Glutamatergic neuron (in vitro differentiated cells): ENCODE measurements around the gene SKP2. TPM values are rescaled to one million over a fixed set of nuclear protein-coding genes. Genes with fewer than 3 reads are reported as not detected.

ENCODE experiments used
- DNase-seq: peaks from one replicate; pipeline ENCODE4 v3.0.0; 2022
- H3K27ac Mint-ChIP-seq: one replicate; pipeline ENCODE4 v1.8.0; 2020; ENCODE audit warnings: mild to moderate bottlenecking, mixed read lengths, inconsistent platforms; ENCODE audit not compliant: unreplicated experiment
- H3K27me3 Mint-ChIP-seq: one replicate; pipeline ENCODE4 v1.8.0; 2020; ENCODE audit warnings: mild to moderate bottlenecking, moderate library complexity, mixed read lengths, inconsistent platforms; ENCODE audit not compliant: unreplicated experiment
- H3K36me3 Mint-ChIP-seq: one replicate; pipeline ENCODE4 v1.8.0; 2020; ENCODE audit warnings: mild to moderate bottlenecking, mixed read lengths, inconsistent platforms; ENCODE audit not compliant: unreplicated experiment
- H3K4me1 Mint-ChIP-seq: one replicate; pipeline ENCODE4 v1.8.0; 2020; ENCODE audit warnings: mild to moderate bottlenecking, low read depth, mixed read lengths, inconsistent platforms; ENCODE audit not compliant: unreplicated experiment
- H3K4me3 Mint-ChIP-seq: one replicate; pipeline ENCODE4 v1.8.0; 2020; ENCODE audit warnings: mild to moderate bottlenecking, mixed read lengths, inconsistent platforms; ENCODE audit not compliant: unreplicated experiment
- H3K9me3 Mint-ChIP-seq: one replicate; pipeline ENCODE4 v1.8.0; 2020; ENCODE audit warnings: mild to moderate bottlenecking, moderate library complexity, mixed read lengths, inconsistent platforms; ENCODE audit not compliant: unreplicated experiment
- microRNA-seq: library from miRNA; unstranded; fragments of <30 nt; microRNA quantifications from one replicate; pipeline ENCODE4, GENCODE V29; 2020; ENCODE audit not compliant: unreplicated experiment
- total RNA-seq: library from RNA; stranded (reverse); fragmentation: NEBNext Ultra II Directional; extraction: Animal tissue kit (Norgen Biotek cat#: 25700); gene quantifications from one replicate; pipeline ENCODE4 v1.2.1, GENCODE V29; 2021; ENCODE audit not compliant: unreplicated experiment
- TF ChIP-seq, protein P1 (sequence below): fragments of 200-600 bp; sonication (generic); IDR thresholded peaks from one replicate; pipeline ENCODE4 v1.5.0; 2021; ENCODE audit not compliant: partially characterized antibody, unreplicated experiment

Gene SKP2
- total RNA-seq, 1 donor from 2014 or later, result 47.8 TPM

GRCh38 chr5:36228505-36228904 lies 76.6 kb downstream of the SKP2 start:
- DNase-seq, result no peak
- no peaks in the 10 kb centered on the region for H3K4me1 Mint-ChIP-seq
- H3K4me3 Mint-ChIP-seq, result no peak overlapping the region
- H3K27me3 Mint-ChIP-seq, result no peaks in the 10 kb centered on the region
- TF ChIP-seq, protein P1, sequence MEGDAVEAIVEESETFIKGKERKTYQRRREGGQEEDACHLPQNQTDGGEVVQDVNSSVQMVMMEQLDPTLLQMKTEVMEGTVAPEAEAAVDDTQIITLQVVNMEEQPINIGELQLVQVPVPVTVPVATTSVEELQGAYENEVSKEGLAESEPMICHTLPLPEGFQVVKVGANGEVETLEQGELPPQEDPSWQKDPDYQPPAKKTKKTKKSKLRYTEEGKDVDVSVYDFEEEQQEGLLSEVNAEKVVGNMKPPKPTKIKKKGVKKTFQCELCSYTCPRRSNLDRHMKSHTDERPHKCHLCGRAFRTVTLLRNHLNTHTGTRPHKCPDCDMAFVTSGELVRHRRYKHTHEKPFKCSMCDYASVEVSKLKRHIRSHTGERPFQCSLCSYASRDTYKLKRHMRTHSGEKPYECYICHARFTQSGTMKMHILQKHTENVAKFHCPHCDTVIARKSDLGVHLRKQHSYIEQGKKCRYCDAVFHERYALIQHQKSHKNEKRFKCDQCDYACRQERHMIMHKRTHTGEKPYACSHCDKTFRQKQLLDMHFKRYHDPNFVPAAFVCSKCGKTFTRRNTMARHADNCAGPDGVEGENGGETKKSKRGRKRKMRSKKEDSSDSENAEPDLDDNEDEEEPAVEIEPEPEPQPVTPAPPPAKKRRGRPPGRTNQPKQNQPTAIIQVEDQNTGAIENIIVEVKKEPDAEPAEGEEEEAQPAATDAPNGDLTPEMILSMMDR, result no peak
- no peaks in the 10 kb centered on the region for H3K36me3 Mint-ChIP-seq
- no peak overlapping the region for H3K27ac Mint-ChIP-seq
- H3K9me3 Mint-ChIP-seq, result no peaks in the 10 kb centered on the region

DNA sequence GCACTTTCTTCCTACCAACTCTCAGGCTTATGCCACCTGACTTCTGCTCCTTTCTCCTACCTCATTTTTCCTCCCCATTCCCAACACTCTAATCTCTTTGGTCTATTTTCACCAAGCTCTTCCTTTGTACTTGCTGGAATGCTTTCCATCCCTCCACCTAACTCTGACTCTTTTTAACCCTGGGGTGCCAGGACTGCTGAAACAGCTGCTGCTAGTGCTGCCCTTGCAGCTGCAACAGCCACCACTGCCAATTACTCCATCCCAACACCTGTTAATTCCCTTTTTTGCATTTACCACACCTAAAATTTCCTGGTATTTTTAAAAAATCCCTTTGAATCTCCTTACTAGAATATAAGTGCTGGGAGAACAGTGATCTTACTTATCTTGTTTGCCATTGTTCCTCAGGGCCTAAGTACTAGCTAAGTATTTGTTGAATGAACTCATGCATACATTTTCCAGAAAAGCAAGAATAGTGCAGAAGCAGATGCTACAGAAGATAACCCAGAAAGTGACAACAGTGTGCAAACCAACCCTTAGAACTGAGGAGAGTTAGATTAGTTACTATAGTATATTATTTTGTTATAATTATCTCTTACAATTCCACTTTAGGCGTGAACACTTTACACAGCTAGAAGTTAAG lies 78.4 kb downstream of the SKP2 start:
- TF ChIP-seq, protein P1, result no peak
- DNase-seq, result no peak
- Mint-ChIP-seq H3K36me3 (no peaks in the 10 kb centered on the region), H3K27me3 (no peaks in the 10 kb centered on the region), H3K4me1 (no peaks in the 10 kb centered on the region), H3K9me3 (no peaks in the 10 kb centered on the region), H3K27ac (no peak overlapping the region), H3K4me3 (no peak overlapping the region)

DNA sequence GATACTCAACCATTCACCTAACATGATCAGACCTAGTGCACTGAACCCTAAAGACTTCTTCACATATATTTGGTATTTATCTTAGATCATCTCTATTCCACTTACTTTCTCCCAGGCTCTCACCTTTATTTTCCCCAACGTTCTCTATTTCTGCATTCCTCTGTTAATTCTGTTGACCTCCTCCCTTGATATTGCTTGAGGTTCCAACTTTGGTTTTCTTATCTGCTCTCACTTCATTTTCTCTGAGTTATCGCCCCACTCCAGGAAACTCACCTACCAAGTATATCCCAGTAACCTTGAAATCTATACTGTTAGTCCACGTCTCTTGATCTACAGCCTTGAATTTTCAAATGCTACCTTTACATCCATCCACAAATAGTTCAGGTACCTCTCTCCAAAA lies 80.6 kb downstream of the SKP2 start:
- TF ChIP-seq, protein P1, result no peak
- no peaks in the 10 kb centered on the region for H3K36me3 Mint-ChIP-seq
- no peak for DNase-seq
- H3K27ac Mint-ChIP-seq, result no peak overlapping the region
- H3K4me1 Mint-ChIP-seq, result no peaks in the 10 kb centered on the region
- H3K9me3 Mint-ChIP-seq, result no peaks in the 10 kb centered on the region
- H3K4me3 Mint-ChIP-seq, result no peak overlapping the region
- H3K27me3 Mint-ChIP-seq, result no peaks in the 10 kb centered on the region

Small RNA genes lying within 50 kb of the gene (microRNA-seq; reads per million reads assigned to microRNA genes)
- 2.2 reads per million, percentile 14 among the genes with 10 or more reads in this experiment for gene MIR580

Other genes with a start within 250 kb of the SKP2 start
- gene CAPSL, start 213.5 kb upstream of the SKP2 start, total RNA-seq, result not detected
- gene UGT3A1, start 160.7 kb upstream of the SKP2 start, total RNA-seq, result not detected
- gene UGT3A2, start 85.2 kb upstream of the SKP2 start, total RNA-seq, result 0.37 TPM
- gene LMBRD2, start 224 bp upstream of the SKP2 start, total RNA-seq, result 32.8 TPM
- 24.2 TPM for gene NADK2, start 89.8 kb downstream of the SKP2 start, total RNA-seq
- not detected for gene RANBP3L, start 149.8 kb downstream of the SKP2 start, total RNA-seq